Gastroesophageal sphincter (tissue), 4 donors: ENCODE results near the gene CDH13. TPM values are rescaled to one million over a fixed set of nuclear protein-coding genes. Genes with fewer than 3 reads are reported as not detected.

Experiments used
- ATAC-seq: fragments of 150-250 bp; one replicate; pipeline ENCODE4 v1.9.1; 2016; ENCODE audit warnings: mild to moderate bottlenecking, moderate library complexity
- H3K27ac ChIP-seq, 4 donors: fragments of 200-600 bp; sonication (generic) in 3 of 4; 1 replicate in 3 of 4; 2 replicates in 1 of 4; pipeline ENCODE4 v1.5.1; 2016 to 2019
- H3K27me3 ChIP-seq: fragments of 200-600 bp; sonication (generic); one replicate; pipeline ENCODE4 v1.5.1; 2019
- H3K36me3 ChIP-seq, 2 donors: fragments of 200-600 bp; sonication (generic); one replicate each; pipeline ENCODE4 v1.5.1; 2019; ENCODE audit warnings: control low read depth in 1 of 2
- H3K4me1 ChIP-seq, 3 donors: fragments of 200-600 bp; sonication (generic); 1 replicate in 2 of 3; 2 replicates in 1 of 3; pipeline ENCODE4 v1.5.1; 2016 to 2019; ENCODE audit warnings: control low read depth in 2 of 3
- H3K4me3 ChIP-seq, 2 donors: fragments of 200-600 bp; sonication (generic); one replicate each; pipeline ENCODE4 v1.5.1; 2019; ENCODE audit warnings: mild to moderate bottlenecking in 1 of 2, moderate library complexity in 1 of 2
- H3K9me3 ChIP-seq, 3 donors: fragments of 200-600 bp; sonication (generic); one replicate each; pipeline ENCODE4 v1.5.1; 2017 to 2019; ENCODE audit warnings: control low read depth in 2 of 3
- CTCF ChIP-seq, 4 experiments: fragments of 200-600 bp in 2 of 4; fragments of 450-650 bp in 2 of 4; sonication (generic) in 1 of 4; IDR thresholded peaks; one replicate each; pipeline ENCODE4 v1.5.1; 2017 to 2019; ENCODE audit warnings: antibody characterized with exemption in 4 of 4, mild to moderate bottlenecking in 2 of 4, moderate library complexity in 2 of 4
- EP300 ChIP-seq: sonication (generic); formaldehyde crosslinking; IDR thresholded peaks from one replicate; pipeline ENCODE4 v1.6.1; 2017; ENCODE audit warnings: antibody characterized with exemption, mild to moderate bottlenecking
- POLR2A ChIP-seq, 2 donors: fragments of 450-650 bp; IDR thresholded peaks; one replicate each; pipeline ENCODE4 v1.6.1; 2017; ENCODE audit warnings: antibody characterized with exemption in 2 of 2, mild to moderate bottlenecking in 2 of 2, moderate library complexity in 1 of 2
- POLR2AphosphoS5 ChIP-seq: sonication (generic); formaldehyde crosslinking; IDR thresholded peaks from one replicate; pipeline ENCODE4 v1.6.1; 2017; ENCODE audit warnings: antibody characterized with exemption
- WGBS, 2 donors: methylation state at CpG; one replicate each; pipeline ENCODE4 v1.1.5; 2018; ENCODE audit warnings: low coverage in 1 of 2; 5-methylcytosine and 5-hydroxymethylcytosine counted together
- total RNA-seq, 4 donors: library from RNA; depleted of rRNA; stranded (reverse); fragments of >200 nt; gene quantifications; one replicate each; pipeline ENCODE4 v1.1.0, GENCODE V29; 2016

CDH13 gene
- total RNA-seq, 4 donors from 2014 or later: 4.2 to 22.3 (median 11.4) TPM

- no peak for TF ChIP-seq EP300
- TF ChIP-seq POLR2AphosphoS5: no peak
- no peak for TF ChIP-seq POLR2A (IDR thresholded peaks at IDR 0.05)
- TF ChIP-seq CTCF (IDR thresholded peaks at IDR 0.05): no peak
- no peak overlapping the region for H3K4me3 ChIP-seq
- H3K4me1 ChIP-seq: no peaks in the 10 kb centered on the region
- H3K27ac ChIP-seq: no peak overlapping the region
- no peak for ATAC-seq
- 30 to 80% methylated on average over 1 to 7 of the region's 7 CpGs for WGBS, 2 donors
- no peaks in the 10 kb centered on the region for H3K36me3 ChIP-seq
- no peaks in the 10 kb centered on the region for H3K9me3 ChIP-seq
- no peaks in the 10 kb centered on the region for H3K27me3 ChIP-seq
These were observed 1001.2 kb downstream of the CDH13 start for GRCh38 chr16:83627996-83628395.

DNA sequence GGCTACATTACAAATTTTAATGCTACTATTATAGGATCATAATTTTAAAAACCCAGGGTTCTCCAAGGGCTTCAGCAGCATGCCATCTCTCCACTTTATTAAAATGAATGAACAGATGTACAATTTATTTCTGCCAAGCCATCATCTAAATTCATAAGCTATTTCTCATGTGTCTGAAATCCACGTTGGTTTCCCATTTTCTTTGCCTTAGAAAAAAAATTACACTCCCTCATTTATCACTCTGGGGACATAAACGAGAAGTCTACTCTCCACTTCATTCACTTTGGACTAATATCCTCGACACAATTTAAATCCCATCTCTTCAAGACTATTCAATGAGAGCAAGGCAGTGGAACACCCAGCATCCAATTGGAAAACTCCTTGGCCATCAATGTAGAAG, 1002.7 kb downstream of the CDH13 start:
- Histone ChIP-seq H3K4me3 (no peak overlapping the region), H3K36me3 (no peaks in the 10 kb centered on the region), H3K27ac (no peak overlapping the region), H3K4me1 (no peaks in the 10 kb centered on the region), H3K9me3 (no peaks in the 10 kb centered on the region), H3K27me3 (no peaks in the 10 kb centered on the region)
- ATAC-seq: no peak
- WGBS, 2 donors: 47 to 61% methylated on average over 3 of the region's 3 CpGs
- TF ChIP-seq POLR2A (IDR thresholded peaks at IDR 0.05): no peak
- no peak for TF ChIP-seq EP300
- no peak for TF ChIP-seq POLR2AphosphoS5
- no peak for TF ChIP-seq CTCF (IDR thresholded peaks at IDR 0.05)

GRCh38 chr16:83629836-83630235, 1003.1 kb downstream of the CDH13 start:
- TF ChIP-seq CTCF (IDR thresholded peaks at IDR 0.05): no peak
- no peak for TF ChIP-seq POLR2AphosphoS5
- no peak for TF ChIP-seq POLR2A (IDR thresholded peaks at IDR 0.05)
- no peak for TF ChIP-seq EP300
- H3K4me1 ChIP-seq: no peaks in the 10 kb centered on the region
- no peak for ATAC-seq
- no peaks in the 10 kb centered on the region for H3K27me3 ChIP-seq
- no peak overlapping the region for H3K4me3 ChIP-seq
- no peaks in the 10 kb centered on the region for H3K36me3 ChIP-seq
- no peaks in the 10 kb centered on the region for H3K9me3 ChIP-seq
- 64 to 74% methylated on average over 5 of the region's 5 CpGs for WGBS, 2 donors
- no peak overlapping the region for H3K27ac ChIP-seq

DNA sequence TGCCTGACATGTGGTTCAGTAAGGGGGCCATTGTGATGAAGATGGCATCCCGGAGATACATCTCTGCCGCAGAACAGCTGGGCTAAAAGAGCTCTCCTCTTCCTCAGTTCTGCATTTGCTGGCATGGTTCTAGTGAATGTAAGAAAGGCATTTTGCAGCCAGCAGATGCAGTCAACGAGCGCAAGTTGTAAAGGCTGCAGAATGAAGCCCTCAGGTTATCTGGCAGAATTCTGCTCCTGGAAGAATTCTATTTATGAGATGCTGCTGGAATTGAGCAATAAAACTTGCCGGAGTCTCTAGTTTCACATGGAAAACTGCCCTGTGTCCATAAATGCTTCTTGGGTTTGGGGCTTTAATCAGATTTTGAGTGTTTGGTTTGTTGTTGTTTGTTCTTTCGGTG, 1004.2 kb downstream of the CDH13 start:
- H3K4me1 ChIP-seq: no peaks in the 10 kb centered on the region
- no peaks in the 10 kb centered on the region for H3K36me3 ChIP-seq
- no peak overlapping the region for H3K4me3 ChIP-seq
- no peak for ATAC-seq
- WGBS, 2 donors: 71 to 92% methylated on average over 4 to 5 of the region's 6 CpGs
- no peaks in the 10 kb centered on the region for H3K9me3 ChIP-seq
- H3K27me3 ChIP-seq: no peaks in the 10 kb centered on the region
- no peak overlapping the region for H3K27ac ChIP-seq
- no peak for TF ChIP-seq EP300
- no peak for TF ChIP-seq POLR2AphosphoS5
- no peak for TF ChIP-seq CTCF (IDR thresholded peaks at IDR 0.05)
- TF ChIP-seq POLR2A (IDR thresholded peaks at IDR 0.05): no peak

- Histone ChIP-seq H3K27me3 (no peaks in the 10 kb centered on the region), H3K27ac (no peak overlapping the region), H3K9me3 (no peaks in the 10 kb centered on the region), H3K4me1 (no peaks in the 10 kb centered on the region), H3K4me3 (no peak overlapping the region), H3K36me3 (no peaks in the 10 kb centered on the region)
- TF ChIP-seq EP300 (no peak), POLR2AphosphoS5 (no peak), CTCF (IDR thresholded peaks at IDR 0.05) (no peak), POLR2A (IDR thresholded peaks at IDR 0.05) (no peak)
- no peak for ATAC-seq
- 87 to 94% methylated on average over 6 to 9 of the region's 9 CpGs for WGBS, 2 donors
These were observed 1006.5 kb downstream of the CDH13 start for GRCh38 chr16:83633286-83633685.
